SIG-M5 treated with dmso at 0.1 percent for 504 hours (cell line): ENCODE data around the gene HEG1.

ENCODE experiments used
- DNase-seq: peaks from one replicate; lab custom pipeline; 2025; ENCODE audit not compliant: unreplicated experiment; lab: John Stamatoyannopoulos, UW

The HEG1 gene

DNA sequence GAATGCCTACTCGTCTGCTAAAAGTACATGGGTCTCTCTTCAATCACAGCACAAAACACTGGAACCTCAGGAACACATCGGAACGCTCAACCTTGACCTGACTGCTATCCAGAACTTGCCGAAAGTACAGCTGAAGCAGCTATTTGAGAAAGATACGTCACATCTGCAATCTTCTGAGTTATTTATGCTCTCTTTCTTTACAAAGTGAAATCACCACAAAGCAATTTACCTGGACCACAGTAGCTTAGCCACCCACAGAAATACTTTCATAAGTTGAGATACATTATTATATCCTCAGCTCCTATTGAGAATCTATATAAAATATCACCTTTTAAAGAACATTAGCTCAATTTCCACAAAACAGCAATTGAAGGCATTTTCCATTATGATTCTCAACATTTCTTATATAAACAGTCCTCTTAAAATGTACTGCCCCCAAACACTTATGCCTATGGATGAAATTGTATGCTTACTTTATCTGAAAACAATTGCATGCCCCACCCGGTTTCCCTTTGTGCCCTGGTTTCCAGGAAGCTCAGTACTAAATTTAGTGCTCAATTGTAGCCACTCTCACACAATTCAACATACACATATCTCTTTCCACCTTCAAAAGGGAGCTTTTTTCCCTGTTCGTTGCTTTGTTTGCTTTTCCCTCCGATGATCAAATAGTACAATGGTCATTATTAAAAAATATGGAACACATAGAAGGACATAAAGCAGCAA, 31.8 kb downstream of the HEG1 start:
- DNase-seq = no peak

DNA sequence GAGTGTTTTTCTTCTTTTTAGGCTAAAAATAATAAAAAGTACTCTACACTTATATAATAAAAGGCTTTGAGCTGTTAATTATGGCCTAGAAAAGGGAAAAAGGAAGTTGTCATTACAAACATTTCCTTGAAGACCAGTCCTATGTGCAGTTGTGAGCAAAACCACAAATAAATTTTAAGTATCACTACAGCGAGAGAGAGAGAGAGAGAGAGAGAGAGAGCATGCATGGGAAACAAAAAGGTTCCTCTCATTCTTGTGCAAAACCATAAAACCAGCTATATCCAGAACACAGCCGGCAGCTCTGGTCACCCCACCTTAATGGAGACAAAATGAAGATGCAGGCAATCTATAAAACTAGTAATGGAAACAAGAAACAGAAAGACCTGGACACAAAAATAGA, 33.6 kb downstream of the HEG1 start:
- DNase-seq = no peak

DNA sequence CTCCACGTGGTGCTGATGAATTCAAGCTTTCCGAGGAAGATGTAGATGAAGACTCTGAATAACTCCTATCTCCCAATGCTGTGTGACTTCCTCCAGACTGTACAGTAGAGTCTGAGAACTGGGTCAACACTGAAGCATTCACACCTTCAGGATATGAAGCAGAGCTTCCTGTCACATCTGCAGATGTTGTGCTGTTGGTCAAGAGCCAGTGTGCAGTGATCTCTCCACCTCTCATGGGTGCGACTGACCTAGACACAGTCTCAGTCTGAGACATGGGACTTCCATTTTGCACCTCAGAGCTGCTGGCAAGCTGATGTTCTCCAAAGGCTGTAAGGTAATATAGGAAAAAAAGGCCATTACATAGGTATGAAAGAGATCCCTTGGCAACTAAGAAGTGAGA, 36.5 kb downstream of the HEG1 start:
- DNase-seq = no peak

DNA sequence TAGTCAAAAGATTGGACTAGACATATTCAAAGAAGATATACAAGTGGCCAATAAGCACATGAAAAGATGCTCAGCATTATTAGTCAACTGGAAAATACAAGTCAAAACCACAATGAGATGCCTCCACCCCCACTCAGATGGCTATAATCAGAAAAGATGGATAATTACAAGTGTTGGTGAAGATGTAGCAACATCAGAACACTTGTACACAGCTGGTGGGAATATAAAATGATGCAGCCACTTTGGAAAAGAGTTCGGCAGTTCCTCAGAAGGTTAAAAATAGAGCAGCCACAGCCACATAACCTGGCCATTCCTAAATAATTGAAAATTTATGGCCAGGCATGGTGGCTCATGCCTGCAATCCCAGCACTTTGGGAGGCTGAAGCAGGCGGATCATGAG, 38.4 kb downstream of the HEG1 start:
- DNase-seq = no peak

DNA sequence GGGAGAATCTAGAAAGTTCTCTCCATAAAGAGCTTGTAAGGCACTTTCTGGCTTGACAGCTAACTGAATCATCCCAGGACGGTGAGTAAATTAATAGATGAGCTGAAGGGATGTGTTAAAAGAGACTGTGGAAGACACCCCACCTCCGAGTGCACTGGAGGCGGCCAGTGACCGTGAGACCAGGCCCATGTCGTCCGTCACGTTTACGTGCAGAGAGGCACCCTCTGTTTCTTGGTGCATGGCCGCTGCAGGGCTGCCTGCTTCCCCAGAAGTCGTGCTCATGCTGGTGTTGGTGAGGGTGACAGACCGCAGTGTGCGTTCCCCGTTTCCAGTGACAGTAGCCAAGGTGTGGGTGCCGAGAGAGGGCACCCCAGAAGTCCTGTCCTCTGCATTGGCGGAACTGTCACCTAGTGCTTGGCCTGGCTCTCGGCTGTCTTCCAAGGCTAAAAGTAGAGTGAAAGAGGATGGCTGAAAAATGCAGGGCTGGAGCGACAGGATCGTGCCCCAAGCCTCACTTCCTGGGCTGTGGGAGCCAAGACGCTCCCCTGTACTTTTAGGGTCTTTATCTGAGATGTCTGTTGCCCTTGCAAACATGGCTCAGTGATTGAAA, 41.1 kb downstream of the HEG1 start:
- no peak for DNase-seq

DNA sequence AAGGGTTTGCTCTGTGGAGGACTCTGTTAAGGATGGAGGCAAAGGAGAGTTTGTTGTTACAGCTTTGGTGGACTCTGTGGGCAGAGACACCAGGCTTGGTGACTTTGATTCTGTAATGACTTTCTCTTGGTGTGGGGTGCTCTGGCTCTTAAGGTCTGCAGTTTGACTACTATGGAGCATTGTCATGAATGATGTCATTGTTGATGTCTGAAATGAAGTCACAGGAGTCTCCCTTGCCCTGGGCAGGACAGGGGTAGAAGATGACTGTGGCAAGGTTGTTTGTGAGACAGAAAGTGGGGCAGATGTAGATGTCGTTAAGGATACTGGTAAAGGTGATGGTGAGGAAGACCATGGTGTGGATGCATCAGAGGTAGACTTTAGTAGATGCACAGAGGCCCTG, 42.7 kb downstream of the HEG1 start:
- DNase-seq = no peak

DNA sequence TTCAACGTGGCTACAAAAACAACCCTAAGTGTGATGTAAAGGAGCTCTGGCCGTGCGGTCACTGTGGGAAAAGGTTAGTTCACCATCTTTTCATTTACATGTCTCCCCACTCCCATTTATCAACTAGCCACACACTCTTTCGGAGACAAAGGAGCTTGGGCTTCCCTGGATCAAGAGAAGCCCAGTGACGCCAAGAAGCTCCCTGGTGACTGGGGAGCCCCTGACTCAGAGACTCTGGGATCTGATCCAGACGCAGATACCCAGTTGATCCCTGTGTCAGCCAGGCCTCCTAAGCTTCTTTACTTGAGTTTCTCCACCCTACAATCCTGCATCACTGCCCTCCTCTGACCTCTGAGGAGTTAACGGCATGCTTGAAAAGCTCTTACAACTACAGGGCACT, 43.9 kb downstream of the HEG1 start:
- no peak for DNase-seq

DNA sequence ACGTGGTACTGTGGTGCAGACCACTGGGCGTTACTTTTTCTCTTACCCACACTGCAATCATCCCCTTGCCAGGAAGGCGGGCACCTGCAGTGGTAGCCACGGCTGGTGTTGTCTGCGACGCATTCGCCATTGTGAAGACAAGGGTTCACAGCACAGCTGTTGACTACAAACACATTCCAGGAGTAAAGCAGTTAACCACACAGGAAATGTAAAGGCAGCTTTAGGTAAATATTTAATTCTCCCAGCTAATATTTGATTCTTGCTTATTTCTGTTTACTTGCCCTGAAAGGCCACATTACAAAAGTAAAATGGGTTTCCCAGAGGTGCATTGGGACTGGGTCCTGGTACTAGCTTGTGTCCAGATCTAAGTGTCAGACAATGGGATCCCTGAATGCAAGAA, 45.4 kb downstream of the HEG1 start:
- DNase-seq = no peak

DNA sequence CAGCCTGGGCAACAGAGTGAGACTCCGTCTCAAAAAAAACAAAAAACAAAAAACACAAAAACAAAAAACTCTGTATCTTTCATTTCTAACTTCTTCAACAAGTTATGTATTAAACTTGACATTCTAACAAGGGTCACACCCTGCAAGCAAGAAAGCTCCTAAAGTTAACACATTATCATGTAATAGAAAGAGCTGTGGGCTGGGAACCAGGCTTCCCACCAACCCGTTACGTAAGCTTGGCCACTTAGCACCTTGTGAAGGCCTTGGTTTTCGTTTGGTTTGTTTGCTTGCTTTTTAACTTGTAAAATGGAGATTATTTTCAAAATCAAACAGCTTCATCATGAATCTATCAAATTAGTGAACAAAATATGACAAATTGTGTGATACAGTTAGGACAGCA, 47.0 kb downstream of the HEG1 start:
- DNase-seq = no peak

DNA sequence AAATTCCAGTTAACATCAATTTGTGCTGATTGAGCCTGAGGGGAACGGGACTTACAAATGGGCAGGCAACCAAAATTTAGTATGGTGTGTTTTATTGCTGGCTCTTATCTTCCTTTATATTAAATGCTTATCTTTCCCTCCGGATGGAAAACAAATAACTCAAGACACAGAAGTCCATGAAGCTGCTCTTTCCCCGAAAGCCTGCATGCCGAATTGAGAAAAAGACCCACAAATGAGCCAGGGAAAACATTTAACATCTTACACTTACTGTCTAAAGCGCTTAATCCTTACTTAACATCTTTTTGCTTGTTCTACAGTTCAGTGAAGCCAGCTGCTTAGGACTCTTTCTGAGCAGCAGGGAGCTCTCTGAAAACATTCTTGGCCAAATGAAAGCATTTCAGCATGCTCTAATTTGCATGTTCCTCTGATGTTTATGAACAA, 49.5 kb downstream of the HEG1 start:
- no peak for DNase-seq

DNA sequence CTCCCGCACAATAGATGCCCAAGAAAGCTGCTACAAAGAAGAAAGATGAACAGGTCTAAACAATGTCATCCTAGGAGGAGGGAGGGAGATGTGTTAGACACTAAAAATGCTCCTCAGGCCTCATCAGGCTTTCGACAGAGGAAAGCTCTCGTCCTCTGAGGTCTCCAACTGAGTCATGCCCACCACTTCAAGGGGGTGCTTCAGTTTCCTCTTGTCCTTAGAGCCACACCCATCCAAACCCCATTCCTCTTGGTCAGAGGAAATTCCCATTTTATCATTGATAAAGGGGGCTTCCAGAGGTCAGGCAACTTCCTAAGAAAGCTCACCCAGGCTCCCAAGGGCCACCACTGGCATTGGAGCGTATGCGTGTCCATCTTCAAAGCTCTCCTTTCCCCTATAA, 50.1 kb downstream of the HEG1 start:
- no peak for DNase-seq

DNA sequence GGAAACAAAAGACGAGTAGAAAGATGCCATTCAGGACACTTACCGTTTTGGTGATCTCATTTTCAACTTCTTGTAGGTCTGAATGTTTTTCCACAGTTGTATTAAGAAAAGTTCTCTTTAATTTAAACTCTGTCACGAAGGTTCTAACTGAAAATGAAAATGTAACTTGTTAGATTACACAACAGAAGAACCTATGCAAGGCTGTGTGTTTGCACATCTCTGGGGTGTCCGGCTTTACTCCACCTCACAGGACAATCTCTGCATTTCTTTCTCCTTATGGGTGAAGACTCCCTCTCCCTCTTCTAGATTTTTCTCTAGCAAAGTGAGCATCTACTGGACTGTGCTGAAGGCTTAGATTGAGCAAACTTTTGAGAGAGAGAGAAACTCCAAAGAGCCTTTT, 50.6 kb downstream of the HEG1 start:
- no peak for DNase-seq

DNA sequence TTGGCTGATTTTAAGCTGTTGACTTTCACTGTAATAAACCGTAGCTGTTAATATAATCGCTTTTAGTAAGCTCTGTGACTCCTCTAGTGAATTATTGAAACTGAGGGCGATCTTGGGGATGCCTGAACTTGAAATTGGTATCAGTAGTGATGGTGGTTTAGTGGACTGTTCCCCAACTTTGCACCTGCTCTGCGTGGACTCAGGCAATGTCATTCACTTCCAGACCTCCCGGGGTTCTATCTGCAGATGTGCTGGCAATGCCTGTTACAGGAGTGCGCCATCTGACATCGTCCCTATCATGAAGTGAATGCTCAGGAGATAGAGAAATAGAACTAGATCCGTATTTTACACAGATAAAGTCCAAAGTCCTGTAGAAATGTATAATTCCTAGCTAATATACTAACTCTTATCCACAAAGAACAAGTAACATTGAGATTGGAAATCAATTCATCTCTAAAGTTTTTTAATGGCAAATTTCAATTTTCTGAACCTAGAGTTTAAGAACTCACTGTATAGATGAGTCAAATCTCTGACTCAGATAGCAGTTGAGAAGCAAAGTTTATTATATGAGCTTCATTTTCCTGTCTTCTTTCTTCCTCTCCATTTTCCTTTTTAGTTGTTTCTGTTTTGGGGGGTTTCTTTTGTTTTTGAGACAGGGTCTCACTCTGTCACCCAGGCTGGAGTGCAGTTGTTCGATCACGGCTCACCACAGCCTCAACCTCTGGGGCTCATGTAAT, 51.8 kb downstream of the HEG1 start:
- DNase-seq = no peak

DNA sequence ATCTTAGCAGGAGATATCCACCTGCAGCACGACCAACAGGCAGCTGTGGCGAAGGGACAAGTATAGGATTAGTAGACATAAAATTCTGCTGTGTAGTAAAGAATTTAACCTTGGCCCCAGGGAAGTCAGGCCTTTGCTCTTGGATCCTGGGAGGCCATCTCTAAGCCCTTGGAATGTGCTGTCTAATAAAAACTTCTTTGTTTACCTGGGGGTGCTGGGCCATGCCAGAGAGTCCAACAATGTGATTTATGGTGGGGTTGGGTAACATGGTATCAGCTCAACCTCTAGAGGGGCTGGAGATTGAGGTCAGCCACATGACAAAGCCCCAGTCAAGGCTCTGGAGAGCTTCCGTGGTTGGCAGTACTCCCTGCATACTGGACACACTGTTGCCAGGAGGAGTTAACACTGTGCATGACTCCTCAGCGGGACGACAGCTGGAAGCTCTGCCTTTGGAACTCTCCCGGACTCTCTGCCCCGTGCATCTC, 52.4 kb downstream of the HEG1 start:
- no peak for DNase-seq

DNA sequence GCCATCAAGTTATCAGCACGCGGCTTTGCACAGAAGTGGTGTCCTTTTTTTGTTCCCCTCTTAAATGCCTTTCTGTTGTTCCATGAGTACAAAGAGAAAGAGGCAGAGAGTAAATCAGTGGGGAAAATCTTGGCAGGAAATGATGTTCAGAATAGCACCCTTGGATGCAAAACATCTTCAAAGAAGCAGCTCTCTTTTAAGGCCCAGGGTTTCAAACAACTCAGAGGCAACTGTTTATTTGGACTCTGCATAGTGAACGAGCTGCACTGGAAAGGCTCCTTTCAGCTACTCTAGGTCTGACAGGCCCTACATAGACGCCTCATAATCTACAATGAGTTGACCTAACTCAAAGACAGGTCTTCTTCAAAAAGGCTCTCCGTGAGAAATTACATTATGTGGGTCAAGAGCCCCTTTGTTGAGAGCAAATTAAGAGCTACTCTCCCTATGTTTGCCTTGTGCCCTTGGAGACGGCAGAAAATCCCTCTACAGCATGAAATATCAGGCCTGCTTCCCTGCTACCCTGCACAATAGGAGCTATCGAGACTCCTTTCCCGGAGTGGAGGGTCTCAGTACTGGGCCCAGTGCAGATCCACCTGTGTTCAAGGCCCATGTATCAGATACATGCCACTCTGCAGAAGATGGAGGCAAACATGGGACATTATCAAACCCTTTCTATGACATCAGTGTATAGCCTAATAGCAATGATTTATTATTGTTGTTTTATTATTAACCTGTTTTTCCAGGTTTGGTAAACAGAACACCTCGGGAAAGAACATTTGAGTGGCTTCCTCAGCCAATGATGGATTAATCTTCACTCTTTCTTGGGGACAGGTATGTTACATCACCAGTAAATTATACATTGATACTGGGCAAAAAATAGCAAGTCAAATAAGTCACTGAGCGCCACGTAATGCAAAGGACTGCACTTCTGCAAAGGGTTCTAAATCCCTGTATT, 53.1 kb downstream of the HEG1 start:
- no peak for DNase-seq

DNA sequence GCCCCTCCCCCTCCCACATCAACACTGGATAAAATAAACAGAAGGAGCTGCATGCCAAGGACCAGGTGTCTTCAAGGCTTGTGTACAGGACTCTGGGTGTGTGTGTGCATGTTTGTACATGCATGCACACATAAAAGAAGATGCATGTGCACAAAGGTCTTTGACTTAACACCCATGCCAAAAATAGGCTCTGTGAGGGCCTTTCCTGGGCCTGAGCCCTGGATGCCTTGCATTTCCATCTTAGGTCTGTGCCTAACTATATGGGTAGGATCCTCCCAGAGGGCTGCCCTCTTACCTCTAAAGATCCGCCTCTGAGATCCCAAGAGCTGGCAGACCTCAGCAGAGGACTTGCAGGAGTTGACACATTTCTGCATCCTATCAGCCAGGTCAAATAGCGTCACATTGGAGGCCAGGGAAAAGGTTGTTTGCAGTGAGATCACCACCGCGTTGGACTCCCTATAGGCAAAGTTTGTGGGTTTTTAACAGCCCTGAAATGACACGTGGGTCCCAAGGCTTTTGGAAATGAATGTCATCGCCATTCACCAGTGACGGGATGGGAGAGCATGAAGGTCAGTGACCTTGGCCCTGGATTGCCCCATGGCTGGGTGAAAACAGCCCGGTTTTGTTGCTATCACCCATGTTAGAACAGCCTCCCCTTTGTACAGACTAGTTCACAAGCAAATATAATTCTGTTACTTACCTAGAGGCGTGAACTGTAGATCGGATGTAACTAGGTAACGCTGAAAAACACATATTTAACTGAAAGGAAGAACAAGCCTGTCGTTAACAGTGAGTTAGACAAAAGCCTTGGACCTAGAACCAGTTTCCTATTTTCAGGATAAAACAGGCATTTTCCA, 54.0 kb downstream of the HEG1 start:
- DNase-seq = no peak

DNA sequence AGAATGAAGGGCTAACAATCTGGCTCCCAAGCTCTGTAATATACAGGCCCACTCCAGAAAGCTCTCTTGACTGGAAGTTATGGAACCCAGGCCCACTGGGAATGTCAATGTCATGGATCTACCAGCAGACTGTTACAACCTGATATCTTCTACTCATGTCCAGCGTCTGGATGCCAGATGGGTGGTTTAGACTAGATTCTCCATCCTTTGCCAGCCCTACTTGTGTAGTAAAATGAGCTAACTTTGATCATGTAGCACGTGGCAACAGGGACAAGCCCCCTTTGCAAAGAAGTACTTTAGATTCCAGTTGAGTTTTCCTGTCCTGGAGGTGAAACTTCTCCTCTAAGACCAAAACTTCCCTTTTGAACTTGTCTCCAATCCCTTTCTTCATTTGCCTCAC, 55.1 kb downstream of the HEG1 start:
- no peak for DNase-seq

DNA sequence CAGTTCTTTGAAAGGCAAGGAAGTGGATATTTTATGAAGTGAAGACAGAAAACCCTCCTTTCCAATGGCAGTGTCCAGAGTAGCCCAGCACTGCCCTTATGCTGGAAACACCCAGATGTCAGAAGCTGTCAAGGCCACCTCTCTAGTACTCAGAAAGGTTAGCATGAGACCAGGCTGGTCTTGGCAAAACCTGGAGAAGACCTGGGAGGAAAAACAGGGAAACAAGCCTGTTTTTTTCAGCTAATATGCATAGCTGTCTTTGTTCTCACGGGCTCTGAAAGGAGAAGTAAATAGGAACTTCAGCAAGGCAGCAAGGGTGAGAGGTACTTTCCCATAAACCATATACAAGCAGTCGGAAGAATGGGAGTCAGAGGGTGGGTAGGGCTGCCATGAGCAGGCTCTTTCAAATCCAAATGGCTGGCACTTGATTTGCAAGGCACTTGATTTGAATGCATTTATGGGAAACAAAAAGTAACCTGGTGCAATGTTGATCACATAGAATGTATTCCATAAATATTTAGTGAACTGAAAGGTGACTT, 55.8 kb downstream of the HEG1 start:
- no peak for DNase-seq

DNA sequence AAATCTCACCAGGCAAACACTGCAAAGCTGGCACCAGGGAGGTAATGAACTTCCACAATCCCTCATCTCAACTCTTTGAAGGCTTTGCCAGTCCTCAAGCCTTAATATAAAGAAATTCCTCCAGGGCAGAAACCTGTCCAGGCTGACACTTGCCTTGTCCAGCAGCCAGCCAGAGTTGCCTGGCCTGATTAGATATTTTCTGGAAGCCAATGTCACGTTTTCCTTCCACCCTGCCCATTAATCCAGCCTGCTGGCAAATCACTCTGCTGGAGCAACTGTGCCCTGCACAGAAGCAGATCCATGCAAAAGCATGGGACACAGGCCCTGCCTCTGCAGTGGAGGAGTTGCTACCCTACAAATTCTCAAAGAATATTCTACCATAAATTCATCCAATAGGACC, 56.5 kb downstream of the HEG1 start:
- no peak for DNase-seq

DNA sequence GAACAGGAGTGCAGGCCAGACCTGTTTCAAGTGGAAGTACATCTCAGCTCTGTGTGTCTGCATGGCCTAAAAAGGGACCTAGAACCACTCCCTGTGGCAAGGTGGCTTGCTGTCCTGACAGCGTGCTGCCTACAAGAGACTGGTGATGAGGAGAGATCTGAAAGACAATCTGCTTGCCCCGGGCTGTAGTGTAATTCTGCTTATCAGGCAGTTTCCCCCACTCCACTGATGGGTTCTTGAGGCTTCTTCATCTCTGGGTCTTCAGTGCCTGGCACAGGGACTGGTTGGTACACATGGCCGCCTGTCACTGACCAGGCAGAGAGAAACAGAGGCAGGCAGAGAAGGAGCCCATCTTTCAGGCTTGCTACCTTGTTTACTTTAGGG, 57.6 kb downstream of the HEG1 start:
- no peak for DNase-seq
